NCI-H2196 treated with DMSO at 0.1 percent for 48 hours (cell line): ENCODE results near the gene MLLT10.

ENCODE experiments used
- DNase-seq: peaks from one replicate; lab custom pipeline; 2025; ENCODE audit not compliant: unreplicated experiment; lab: John Stamatoyannopoulos, UW

MLLT10 gene

DNA sequence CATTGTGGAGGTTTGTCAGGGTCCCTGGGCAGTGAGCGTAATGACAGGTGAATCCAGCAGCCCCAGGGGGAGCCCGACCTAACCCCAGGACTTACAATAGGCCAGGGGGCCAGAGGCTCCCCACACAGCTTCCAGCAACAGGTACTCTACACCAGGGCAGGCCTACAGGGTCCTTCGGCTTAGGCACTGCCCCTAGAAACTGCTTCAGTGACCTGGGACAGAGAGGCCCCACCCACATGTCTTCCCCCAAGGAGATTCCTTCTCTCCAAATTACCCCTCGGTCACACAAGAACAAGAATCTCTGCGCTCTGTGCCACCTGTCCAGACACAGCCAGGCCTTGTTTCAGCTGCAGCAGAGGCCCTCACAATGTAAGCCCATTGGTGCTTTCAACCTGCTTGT is 32.9 kb upstream of the MLLT10 start:
- DNase-seq = no peak

DNA sequence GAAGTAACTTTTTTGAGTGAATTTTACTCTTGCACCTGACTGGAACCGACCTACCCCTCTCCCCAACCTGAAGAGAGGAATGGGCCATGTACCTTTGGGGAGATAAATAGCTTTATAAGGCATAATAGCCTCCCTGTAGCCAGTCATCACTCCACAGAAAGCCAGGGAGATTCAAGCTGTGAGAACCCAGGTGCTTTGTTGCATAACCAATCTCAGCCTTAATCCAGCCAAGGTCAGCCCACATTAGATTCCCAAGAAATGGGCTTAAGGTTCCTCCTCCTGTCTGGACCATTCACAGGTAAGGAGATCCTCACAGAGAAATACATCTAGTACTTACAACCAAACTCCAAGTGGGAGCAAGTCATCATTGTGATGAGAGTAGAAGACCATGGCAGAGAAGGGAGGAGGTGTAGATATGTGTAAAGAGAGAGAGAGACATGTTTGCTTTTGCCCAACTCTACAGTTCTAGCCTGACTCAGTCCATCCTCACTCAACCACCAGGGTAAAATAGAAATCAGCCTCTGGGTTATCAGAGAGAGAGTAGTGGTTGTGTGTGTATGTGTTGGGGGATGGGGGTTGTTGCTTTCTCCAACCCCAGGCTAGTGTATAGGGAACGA is 32.2 kb upstream of the MLLT10 start:
- no peak for DNase-seq

DNA sequence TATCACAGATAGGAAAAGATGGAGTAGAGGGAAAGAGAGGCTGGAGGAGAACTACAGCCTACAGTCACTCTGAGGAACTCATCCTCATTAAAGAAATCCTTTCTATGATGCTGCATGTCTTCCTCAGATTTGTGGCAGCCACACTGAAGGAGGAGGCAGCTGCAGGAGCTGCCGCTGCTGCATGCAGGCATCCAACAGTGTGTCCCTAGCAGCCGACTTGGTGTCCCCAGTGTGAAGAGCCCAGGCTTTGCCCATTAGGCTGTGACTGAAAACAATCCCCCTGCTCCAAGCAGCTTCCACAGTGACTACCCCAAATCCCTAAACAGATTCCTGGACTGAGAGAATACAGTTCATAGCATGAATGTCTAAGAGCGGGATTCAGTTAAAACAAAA is 31.7 kb upstream of the MLLT10 start:
- DNase-seq = no peak

DNA sequence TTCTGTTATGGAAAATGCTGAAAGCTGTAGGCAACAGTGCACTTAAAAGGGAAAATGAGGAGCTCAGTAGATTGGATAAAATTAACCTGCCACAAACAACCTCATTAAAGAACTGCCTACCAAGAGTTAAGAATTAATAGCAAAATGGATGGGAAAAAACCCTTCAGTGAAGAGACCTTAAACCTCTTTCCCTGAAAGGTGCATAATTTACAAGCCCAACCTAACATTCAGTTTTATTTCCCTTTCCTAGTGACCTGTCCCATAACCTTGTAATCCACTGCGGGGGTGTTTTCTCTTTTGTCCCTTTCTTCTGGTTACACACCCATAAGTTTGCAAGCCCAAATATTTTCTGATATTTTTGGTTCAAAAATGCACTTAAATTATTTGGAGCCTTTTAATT is 30.5 kb upstream of the MLLT10 start:
- DNase-seq = no peak

DNA sequence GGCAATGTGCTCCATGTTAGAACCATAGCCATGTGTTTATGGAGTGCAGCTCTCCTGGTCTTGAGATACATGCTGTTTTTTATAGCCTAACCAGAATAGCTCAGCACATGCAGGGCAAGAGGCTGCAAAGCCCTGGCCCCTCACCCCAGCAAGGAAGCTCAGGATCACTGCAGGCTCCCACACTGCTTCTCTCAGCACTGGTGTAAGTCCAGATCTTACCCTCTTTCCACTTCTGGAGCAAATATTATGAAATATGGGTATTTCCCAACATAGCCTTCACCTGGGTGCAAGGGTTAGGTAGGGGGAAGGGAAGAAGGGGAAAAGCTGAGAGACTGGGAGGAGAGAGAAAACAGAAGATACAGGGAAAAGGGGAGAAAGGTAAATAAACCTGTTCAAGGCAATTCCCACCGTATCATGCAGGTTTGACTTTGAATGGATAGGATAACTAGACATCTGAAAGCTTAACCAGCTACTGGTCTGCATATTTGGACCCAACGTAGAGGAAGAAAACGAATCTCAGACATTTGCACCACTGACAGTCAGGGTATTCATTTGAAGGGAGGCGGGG is 28.2 kb upstream of the MLLT10 start:
- no peak for DNase-seq

DNA sequence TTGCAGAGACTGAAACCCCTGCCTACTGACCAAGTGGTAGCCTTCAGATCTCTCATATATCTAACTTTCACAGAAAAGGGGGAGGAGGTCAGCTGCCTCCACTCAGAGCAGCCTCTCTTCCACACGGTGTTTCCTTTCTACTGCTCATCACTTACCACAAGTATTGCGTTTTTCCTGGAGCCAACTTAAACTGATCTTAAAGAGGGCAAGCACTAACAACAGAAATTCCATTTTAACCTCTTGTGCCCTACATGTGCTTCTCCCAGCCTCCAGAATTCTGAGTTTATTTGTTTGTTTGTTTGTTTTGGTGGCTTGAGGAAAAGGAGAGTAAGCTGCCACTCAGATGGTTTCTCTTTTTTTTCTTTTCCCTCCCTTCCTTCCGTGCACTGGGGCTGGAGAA is 27.7 kb upstream of the MLLT10 start:
- DNase-seq = no peak

DNA sequence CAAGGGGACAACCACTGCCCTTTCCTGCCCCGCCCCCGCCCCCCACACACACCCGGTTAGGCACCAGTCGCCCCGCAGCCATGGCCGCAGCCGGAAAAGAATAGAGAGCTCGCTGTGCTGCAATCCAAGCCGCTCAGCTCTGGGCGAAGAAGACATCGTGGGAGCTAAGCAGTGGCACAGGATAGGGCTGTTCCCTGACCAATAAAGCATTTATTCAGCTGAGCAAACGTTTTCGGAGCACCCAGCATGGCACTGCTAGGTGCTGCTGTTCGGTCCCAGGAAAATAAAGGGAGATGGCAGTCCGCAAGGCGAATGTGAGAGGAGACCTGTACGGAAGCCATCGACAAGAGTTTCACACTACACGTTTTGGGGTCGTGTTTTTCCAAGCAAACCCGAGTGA is 26.9 kb upstream of the MLLT10 start:
- no peak for DNase-seq

DNA sequence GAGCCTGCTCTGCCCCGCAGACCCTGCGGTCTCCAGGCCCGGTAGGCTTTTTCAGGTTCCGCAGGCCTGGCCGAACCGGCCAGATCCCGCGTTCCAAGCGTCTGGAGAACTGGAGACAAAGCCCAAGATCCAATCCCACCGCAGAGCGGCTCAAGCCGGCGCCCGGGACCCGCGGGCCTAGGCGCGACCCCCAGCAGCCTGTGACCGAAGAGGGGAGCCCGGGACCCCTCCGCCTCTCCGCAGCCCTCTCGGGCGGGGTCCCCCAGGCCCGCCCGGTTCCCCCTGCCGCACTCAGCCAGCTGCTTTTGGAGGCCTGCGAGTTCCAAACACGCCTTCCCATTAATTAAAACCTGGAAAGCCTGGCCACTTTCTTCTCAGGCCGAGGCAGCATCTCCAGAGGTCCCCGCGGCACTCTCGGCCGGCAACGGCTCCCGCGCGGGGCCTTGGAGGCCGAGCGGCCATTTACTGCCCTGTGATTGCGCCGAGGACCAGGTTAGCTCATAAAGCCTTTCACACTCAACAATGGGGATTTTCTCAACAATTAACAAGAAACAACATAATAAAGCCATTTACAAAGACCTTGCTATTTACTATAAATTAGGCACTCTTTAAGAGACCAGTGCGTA is 25.2 kb upstream of the MLLT10 start:
- DNase-seq = no peak

DNA sequence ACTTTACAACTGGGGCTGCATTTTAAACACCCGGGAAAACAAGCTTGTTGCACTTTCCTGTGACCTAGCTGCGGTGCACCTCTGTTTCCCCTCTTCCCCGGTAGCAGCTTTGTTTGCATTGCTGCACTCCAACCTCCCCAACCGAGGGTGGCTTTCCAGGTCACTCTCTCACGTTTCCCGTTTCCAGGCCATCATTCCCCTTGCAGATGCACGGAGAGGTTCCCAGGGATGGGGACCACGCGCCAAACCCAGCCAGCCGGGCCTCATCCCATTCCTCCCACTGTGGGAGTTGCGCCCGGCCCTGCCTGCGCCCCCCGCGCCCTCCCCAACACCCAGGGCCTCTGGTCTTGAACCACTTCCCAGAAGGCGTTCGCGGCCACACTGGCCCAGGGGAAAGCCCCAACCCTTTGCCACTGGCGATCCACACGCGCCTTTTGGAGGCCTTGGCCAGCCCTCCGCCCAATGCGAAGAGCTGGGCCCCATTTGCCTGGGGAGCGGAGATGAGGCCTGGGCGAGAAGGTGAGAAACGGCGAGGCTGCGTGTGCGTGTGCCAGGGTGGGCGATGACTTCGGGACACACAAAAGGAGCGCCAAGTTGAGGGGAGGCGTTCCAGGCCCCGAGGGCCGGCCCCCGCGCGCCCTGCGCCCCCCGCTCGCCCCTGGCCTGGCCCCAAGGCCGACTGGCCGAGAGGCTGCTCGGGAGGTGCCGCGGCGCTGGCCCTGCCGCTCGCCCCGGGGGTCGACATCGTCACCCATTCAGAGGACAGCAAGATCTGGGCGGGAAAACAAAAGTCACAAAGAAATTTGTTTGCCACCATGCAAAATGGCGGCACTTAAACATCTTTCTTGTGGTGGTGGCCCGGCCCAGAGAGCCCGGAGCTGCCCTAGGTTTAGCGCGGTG is 24.4 kb upstream of the MLLT10 start:
- no peak for DNase-seq

DNA sequence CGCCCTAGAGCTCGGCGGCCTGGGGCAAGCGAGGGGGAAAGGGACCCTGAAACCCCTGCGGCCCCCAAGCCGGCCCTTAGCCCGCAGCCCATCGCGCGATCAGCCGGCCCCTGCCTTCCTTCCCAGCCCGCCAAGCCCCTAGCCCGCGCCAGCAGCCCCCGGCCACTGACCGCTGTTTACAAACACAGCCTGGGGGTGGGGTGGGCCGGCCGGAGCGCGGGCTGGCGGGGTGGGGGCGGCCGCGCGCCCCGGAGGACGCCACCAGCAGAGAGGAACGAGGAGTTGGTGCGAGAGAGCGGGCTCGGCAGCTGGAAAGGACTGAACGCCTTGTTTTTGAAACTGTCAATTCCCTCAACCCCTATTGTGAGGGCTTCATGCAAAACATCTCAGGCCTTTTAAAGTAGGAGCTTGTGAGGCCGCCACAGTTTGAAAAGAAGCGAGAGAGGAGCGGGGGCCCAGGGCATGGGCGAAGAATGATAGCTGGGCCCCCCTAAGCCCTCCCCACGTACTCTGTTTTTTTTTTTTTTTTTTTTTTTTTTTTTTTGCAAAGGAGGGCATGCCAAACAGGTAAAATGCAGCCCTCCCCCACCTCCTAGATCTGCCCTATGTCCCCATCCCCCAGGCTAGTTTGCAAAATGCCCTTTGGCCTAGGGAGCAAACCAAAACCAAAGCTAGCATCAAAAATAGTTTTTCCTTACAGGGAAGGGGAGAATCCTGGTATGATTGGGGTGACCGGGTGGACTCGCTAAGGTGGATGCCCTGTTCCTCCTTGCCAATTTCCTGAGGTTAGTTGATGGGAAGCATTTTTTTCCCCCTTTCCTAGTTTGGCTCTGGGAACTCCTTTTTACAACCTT is 23.6 kb upstream of the MLLT10 start:
- no peak for DNase-seq

DNA sequence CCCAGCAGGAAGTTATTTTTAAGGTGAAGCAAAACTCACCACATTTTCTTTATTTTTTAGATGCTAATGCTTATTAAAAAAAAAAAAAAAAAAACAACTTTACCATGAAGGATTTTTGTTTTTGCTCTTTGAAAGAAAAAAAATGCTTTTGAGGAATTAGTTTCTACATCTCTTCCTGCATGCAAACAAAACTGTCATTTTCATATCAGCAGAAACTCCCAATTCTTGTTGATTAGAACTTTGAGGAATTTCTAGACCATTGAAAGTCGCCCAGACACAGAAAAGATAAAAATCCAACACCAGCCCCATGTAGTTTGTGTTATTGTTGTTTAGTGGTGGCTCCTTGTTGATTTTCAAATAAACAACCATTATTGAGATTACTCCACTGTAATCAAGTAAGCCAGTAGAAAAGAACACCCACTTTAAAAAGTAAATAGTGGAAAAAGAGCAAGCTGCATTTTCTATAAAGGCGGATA is 22.9 kb upstream of the MLLT10 start:
- no peak for DNase-seq

DNA sequence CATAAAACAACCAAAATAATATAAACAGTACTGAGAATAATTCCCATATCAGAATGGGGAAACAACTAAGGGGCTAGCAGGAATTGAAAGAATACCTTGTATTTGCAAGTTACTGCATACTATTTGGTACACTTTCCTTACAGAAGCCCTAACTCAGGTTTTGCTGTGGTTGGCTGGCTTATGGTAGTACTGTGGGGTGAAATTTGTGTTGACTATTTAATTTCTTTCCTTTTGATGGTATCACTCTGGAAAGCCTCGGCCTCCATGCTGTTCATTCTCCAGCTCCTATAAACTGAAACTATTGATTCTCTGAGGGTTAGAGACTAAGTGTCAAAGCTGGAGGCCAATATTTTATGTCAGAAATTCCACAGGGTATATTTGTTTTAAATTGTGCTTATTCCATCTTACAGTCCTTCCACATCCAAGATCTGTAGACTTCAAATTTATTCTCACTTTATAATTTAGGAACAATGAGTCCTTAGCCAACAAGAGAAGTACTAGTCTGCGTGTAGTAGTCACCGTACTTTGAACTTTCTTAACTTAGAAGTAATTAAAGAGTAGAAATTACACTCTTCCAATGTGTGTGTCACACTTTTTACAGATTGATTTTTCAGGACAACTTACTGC is 22.0 kb upstream of the MLLT10 start:
- DNase-seq = no peak

DNA sequence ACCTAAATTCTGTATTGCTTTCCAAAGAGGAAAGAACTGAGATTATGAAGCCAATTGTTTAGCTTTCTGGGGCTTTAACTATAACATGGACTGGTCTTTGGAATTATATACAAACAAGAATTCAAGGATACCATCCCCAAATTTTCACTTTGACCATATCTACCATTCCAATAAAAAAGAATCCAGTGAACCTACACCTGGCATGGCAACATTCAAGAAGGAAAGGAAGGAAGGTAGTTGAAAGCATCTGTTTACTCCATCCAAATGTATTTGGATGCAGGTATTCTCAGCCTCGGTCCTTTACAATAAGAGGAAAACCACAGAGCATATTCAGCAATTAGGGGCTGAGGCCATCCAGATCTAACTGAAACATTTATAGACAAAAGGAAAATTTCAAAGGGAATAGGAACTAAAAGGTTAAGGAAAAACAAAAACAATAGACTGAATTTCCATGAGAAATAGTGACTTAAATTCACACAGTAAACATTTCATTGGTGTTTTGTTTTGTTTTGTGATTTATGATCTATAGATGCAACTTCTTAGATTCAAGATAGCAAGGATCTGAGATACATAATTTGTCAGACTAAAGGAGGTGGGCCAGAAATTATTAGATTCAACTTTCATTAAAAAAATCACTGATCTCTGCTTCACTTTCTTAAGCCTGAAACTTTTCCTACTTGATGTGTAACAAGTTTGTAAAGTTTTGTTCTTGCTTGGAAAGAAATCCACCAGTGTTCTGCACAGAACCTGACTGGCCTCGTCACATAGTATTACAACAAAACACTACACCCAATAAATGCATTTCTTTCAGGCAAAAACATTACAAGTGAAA is 21.2 kb upstream of the MLLT10 start:
- no peak for DNase-seq

DNA sequence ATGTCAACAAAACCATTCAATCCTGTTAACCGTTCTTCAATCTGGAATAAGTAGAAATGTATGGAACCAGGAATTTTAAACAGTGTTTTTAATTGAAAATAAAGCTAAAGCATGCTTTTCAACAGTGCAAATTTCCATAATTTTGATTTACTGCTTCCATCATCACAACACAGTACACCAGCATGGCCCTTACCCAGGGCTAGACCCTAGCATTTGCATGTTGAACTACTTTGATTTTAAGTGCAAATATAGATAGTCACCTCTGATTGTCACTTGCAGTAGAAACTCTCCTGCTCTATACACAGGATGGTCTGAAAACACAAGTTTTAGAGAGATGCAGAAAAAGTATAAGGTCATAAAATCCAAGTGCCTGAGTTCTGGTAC is 20.6 kb upstream of the MLLT10 start:
- no peak for DNase-seq

DNA sequence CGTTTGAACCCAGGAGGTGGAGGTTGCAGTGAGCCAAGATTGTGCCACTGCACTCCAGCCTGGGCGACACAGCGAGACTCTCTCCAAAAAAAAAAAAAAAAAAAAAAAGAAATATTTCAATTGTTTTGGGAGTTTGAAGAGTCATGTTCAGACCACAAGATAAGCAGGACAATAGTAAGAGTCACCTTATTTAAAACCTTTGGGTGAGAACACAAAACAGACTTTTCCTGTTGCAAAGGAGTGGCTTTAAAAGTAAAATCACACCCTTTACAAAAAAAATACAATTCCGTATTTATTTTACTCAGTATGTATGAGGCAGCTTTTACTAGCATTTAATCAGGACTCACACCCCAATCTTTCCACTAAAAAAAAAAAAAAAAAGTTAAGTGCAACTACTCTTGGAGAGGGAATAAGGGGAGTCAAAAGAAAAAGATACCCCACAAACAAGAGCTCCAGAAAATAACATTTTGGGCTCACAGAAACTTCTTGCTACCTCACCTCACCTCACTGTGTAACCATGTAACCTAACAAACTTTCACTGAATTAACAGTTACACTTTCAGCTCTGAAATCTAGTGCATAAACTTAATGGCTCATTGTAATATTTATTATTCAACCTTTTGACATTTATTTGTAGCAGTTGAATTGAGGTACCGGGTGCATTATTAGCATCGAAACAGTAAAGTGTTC is 19.8 kb upstream of the MLLT10 start:
- no peak for DNase-seq

DNA sequence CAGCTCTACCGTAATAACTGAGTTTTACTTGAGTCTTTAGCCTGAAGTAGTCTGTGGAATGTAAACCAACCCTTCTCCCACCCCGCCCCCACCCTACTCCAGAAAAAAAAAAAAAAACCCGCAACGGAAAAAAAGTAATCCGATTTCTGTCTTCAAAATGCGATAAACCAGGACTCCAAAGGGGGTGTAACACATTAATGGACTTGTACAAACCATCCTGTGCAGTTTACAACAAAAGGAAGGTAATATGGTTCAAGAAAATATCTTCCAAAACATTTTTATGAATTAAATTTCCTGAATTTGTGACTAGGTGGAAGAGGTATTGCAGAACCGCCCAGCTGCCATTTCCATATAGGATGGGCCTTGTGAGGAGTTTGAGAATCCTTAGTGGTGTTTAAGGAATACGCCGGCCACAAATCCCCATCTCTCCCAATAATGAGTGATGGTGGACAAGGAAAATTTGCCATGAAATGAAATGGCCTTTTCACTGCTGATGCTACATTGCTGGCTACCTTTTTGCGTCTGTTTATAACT is 19.1 kb upstream of the MLLT10 start:
- DNase-seq = no peak

DNA sequence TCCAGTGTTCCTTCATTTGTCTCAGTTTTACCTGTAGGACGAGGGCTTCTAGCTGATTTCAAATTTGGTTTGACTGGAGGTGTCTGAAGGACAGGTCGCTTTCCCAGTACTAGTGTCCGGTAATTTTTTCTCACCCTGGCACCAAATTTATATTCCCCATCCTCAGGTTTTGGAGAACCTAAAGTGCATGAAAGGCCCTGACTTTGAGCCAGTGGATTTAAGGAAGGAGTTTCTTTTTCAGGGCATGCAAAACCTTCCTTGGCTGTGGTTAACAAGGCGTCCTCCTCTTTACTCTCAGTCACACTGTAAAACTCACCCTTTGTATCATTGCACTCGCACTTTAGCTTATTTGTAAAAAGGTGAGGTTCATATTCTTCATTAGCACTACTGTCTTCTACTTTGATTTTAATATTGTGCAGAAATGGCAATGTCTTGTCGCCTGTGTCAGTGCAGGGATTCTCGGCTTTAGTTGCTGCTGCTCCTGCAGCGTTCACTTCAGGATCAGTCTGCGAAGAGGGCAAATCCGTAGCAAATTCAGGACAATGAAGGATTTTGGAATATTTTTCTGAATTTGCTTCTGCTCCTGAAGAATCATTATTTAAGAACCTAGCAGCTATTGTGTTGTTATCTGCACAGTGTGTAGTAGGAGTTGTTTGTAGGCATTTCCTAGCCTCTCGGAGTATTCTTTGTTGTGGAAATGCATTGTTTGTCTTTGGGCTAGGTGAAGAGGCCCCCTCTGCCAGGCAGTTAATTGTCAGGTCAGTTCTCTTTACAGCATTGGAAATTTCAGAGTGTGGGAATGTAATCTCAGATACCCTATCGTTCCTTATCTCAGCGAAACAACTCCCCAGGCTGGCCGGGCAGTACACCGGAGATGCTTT is 18.4 kb upstream of the MLLT10 start:
- no peak for DNase-seq
